Tibial nerve (tissue), 4 donors: Measurements from ENCODE around the gene CNST.

Experiments used
- CTCF ChIP-seq, 5 experiments: fragments of 200-600 bp in 3 of 5; fragments of 450-650 bp in 2 of 5; sonication (generic) in 3 of 5; IDR thresholded peaks; one replicate each; pipeline ENCODE4 v1.5.1; 2016 to 2019; ENCODE audit warnings: antibody characterized with exemption in 5 of 5, mild to moderate bottlenecking in 3 of 5, moderate library complexity in 2 of 5
- EP300 ChIP-seq, 2 donors: sonication (generic); formaldehyde crosslinking; IDR thresholded peaks; one replicate each; pipeline ENCODE4 v1.6.1; 2017; ENCODE audit warnings: antibody characterized with exemption in 2 of 2, mild to moderate bottlenecking in 1 of 2
- POLR2A ChIP-seq, 2 donors: fragments of 450-650 bp; IDR thresholded peaks; one replicate each; pipeline ENCODE4 v1.6.1; 2017; ENCODE audit warnings: antibody characterized with exemption in 2 of 2, mild to moderate bottlenecking in 2 of 2, moderate library complexity in 2 of 2

DNA sequence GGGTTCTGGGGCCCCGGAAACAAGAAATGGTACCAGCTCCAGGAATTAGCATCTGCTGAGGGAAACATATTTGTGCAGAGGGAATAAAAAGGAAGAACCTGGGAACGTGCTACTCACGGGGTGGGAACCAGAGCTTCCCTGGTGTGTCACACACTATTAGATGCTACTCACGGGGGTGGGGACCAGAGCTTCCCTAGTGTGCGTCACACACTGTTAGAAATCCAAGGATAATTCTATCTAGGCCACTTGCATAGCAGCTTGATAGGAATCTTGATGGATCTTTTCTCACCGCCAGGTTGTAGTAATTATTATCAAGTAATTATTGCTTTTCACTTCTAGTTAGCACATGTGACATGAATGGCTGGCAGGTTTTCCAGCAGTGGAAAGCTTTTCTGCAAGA is 103.4 kb downstream of the CNST start:
- TF ChIP-seq CTCF (IDR thresholded peaks at IDR 0.05), result no peak
- no peak for TF ChIP-seq POLR2A (IDR thresholded peaks at IDR 0.05)
- no peak for TF ChIP-seq EP300 (IDR thresholded peaks at IDR 0.05)
